BJ (cell line): Measurements from ENCODE around the gene GLRA1. TPM values are rescaled to one million over a fixed set of nuclear protein-coding genes. Genes with fewer than 3 reads are reported as not detected.

ENCODE experiments used
- CTCF ChIA-PET: fragments of 350-600 bp; formaldehyde crosslinking; extraction: SDS; loops from one replicate; lab custom pipeline; 2021; ENCODE audit warnings: antibody characterized with exemption, inconsistent platforms; lab: Yijun Ruan, JAX
- POLR2A ChIA-PET: fragments of 300-600 bp; sonication (Branson Sonifier 250); formaldehyde crosslinking; extraction: SDS; loops from one replicate; lab custom pipeline; 2021; ENCODE audit warnings: antibody characterized with exemption; lab: Charles Lee
- DNase-seq: peaks from one replicate; pipeline ENCODE4 v3.0.0-alpha.2; 2011; ENCODE audit warnings: low read depth
- H3K27me3 ChIP-seq: 2 replicates; pipeline ENCODE4 v1.6.0; 2011; ENCODE audit warnings: low read length; ENCODE audit not compliant: control insufficient read depth, insufficient read depth
- H3K36me3 ChIP-seq: 2 replicates; pipeline ENCODE4 v1.5.1; 2011; ENCODE audit warnings: low read length; ENCODE audit not compliant: control insufficient read depth, insufficient read depth
- H3K4me3 ChIP-seq: 2 replicates; pipeline ENCODE4 v1.5.1; 2011; ENCODE audit warnings: low read depth, mild to moderate bottlenecking, control low read depth, low read length
- CTCF ChIP-seq: IDR thresholded peaks from 2 replicates; pipeline ENCODE4 v1.5.1; 2011; ENCODE audit warnings: low read depth, mild to moderate bottlenecking, control low read depth, inconsistent platforms, low read length, moderate library complexity; ENCODE audit not compliant: insufficient read depth
- polyA minus RNA-seq: library from RNA; depleted of rRNA, polyadenylated mRNA; stranded (reverse); fragments of >200 nt; gene quantifications from 2 replicates; pipeline ENCODE4 v1.2.3, GENCODE V29; 2011; rRNA and poly(A)+ RNA removed
- polyA plus RNA-seq: library from polyadenylated mRNA; depleted of rRNA; stranded (reverse); fragments of >200 nt; gene quantifications from 2 replicates; pipeline ENCODE4 v1.2.3, GENCODE V29; 2011; rRNA removed

Gene GLRA1
- polyA plus RNA-seq (not detected in 2 replicates), polyA minus RNA-seq (not detected in 2 replicates)

GRCh38 chr5:151924564-151925301 is at the start of gene GLRA1:
Gene GLRA1, minus strand, starts transcription at chr5:151924851. Its CDS starts 302 bp downstream, at chr5:151924549.
- Histone ChIP-seq H3K27me3 (no peaks in the 10 kb centered on the region), H3K4me3 (no peak within 1 kb of the TSS), H3K36me3 (no peaks in the 10 kb centered on the region)
- ChIA-PET CTCF (interaction anchor here (1.3 kb wide), 1 partner anchor 13 kb away, joined by 3 read pairs; no protein-coding TSS in a partner anchor), POLR2A (no interaction called here)
- TF ChIP-seq CTCF: no peak
- no peak for DNase-seq

DNA sequence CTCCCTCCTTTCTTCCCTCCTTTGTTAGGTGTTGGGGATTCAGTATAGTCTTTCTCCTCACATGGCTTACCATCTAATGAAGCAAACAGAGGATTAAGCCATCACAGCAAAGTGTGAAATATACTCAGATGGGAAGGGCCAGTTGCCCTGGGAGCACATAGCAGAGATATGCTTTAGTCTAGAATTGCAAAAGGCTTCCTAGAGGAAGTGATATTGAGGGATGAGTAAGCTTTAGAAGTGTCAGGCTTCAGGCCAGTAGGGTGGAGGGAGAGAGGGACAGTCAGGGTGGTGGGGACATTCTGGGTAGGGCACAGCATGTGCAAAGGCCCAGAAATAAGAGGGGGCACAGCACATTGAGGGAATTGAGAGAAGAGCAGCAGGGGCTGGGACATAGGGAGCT is 46.2 kb upstream of the GLRA1 start:
- DNase-seq: no peak
- no peaks in the 10 kb centered on the region for H3K27me3 ChIP-seq
- TF ChIP-seq CTCF: no peak
- POLR2A ChIA-PET: no interaction called here
- no peak overlapping the region for H3K4me3 ChIP-seq
- CTCF ChIA-PET: no interaction called here
- no peaks in the 10 kb centered on the region for H3K36me3 ChIP-seq

GRCh38 chr5:151967865-151968264 is 43.2 kb upstream of the GLRA1 start:
- ChIA-PET POLR2A (no interaction called here), CTCF (no interaction called here)
- no peaks in the 10 kb centered on the region for H3K36me3 ChIP-seq
- TF ChIP-seq CTCF: no peak
- no peak for DNase-seq
- H3K4me3 ChIP-seq: no peak overlapping the region
- H3K27me3 ChIP-seq: no peaks in the 10 kb centered on the region

- TF ChIP-seq CTCF: no peak
- no peaks in the 10 kb centered on the region for H3K36me3 ChIP-seq
- CTCF ChIA-PET: no interaction called here
- POLR2A ChIA-PET: no interaction called here
- no peaks in the 10 kb centered on the region for H3K27me3 ChIP-seq
- H3K4me3 ChIP-seq: no peak overlapping the region
- no peak for DNase-seq
Measured at GRCh38 chr5:151966046-151966445, 41.4 kb upstream of the GLRA1 start.

DNA sequence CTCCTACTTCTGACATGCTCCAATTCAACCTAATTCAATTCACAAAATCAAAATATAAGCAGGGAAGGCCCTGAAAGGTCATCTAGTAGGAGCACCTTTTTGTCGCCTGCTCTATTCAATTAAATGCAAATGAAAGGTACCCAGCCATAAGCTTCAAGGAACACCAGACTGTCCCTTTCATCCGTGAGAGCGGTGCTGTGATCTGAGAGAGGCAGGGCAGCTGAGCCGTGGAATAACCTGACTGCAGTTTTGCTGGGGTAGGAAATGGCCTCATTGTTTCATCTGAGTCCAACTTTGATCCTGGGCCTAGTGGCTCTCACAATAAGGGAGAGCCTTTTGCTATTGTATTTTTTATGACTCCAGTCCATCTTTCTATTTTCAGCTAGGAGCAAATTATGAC is 39.8 kb upstream of the GLRA1 start:
- no peaks in the 10 kb centered on the region for H3K27me3 ChIP-seq
- ChIA-PET CTCF (no interaction called here), POLR2A (no interaction called here)
- DNase-seq: no peak
- H3K4me3 ChIP-seq: no peak overlapping the region
- TF ChIP-seq CTCF: no peak
- H3K36me3 ChIP-seq: no peaks in the 10 kb centered on the region
